NCI-H1092 (cell line): ENCODE results near the gene MASP2.
"Not testable (repeated sequence)": the region's sequence is repeated elsewhere in the genome, so short reads cannot be mapped to it uniquely, and the experiment has no call there.

ENCODE experiments used
- DNase-seq: peaks from one replicate; lab custom pipeline; 2025; lab: John Stamatoyannopoulos, UW

Gene MASP2

GRCh38 chr1:11058595-11059154, 11.6 kb upstream of the MASP2 start:
- no peak for DNase-seq

- no peak for DNase-seq
These were observed 11.0 kb upstream of the MASP2 start for GRCh38 chr1:11058026-11058425.

GRCh38 chr1:11057477-11057876, 10.4 kb upstream of the MASP2 start:
- no peak for DNase-seq

GRCh38 chr1:11056504-11056903, 9.5 kb upstream of the MASP2 start:
- DNase-seq = no peak

- DNase-seq = no peak
These were observed 8.6 kb upstream of the MASP2 start for GRCh38 chr1:11055676-11056075.

GRCh38 chr1:11054666-11055065, 7.6 kb upstream of the MASP2 start:
- DNase-seq = no peak

GRCh38 chr1:11054181-11054580, 7.1 kb upstream of the MASP2 start:
- no peak for DNase-seq

GRCh38 chr1:11053758-11054137, 6.7 kb upstream of the MASP2 start:
- no peak for DNase-seq

GRCh38 chr1:11052839-11053757, 6.1 kb upstream of the MASP2 start:
- peak; percentile 46 for DNase-seq

GRCh38 chr1:11051781-11052511, 4.9 kb upstream of the MASP2 start:
- DNase-seq = no peak

- not testable (repeated sequence) for DNase-seq
These were observed 4.1 kb upstream of the MASP2 start for GRCh38 chr1:11051121-11051520.

GRCh38 chr1:11046270-11046566, 821 bp downstream of the MASP2 start:
- DNase-seq = no peak

GRCh38 chr1:11045428-11046269, 1.4 kb downstream of the MASP2 start:
- DNase-seq = no peak

- no peak for DNase-seq
These were observed 2.1 kb downstream of the MASP2 start for GRCh38 chr1:11044849-11045427.

- no peak for DNase-seq
These were observed 2.8 kb downstream of the MASP2 start for GRCh38 chr1:11044086-11044848.

- DNase-seq = no peak
These were observed 3.8 kb downstream of the MASP2 start for GRCh38 chr1:11042995-11043874.

GRCh38 chr1:11042065-11042464, 5.0 kb downstream of the MASP2 start:
- DNase-seq = no peak

GRCh38 chr1:11041048-11041447, 6.0 kb downstream of the MASP2 start:
- DNase-seq = no peak

- DNase-seq = not testable (repeated sequence)
These were observed 7.0 kb downstream of the MASP2 start for GRCh38 chr1:11040105-11040429.
